Activated gamma-delta T cell (primary cell): ENCODE results near the gene IPO9.
"Not testable (repeated sequence)": the region's sequence is repeated elsewhere in the genome, so short reads cannot be mapped to it uniquely, and the experiment has no call there.

Experiments used
- DNase-seq: peaks from one replicate; lab custom pipeline; 2025; lab: John Stamatoyannopoulos, UW

The IPO9 gene

DNA sequence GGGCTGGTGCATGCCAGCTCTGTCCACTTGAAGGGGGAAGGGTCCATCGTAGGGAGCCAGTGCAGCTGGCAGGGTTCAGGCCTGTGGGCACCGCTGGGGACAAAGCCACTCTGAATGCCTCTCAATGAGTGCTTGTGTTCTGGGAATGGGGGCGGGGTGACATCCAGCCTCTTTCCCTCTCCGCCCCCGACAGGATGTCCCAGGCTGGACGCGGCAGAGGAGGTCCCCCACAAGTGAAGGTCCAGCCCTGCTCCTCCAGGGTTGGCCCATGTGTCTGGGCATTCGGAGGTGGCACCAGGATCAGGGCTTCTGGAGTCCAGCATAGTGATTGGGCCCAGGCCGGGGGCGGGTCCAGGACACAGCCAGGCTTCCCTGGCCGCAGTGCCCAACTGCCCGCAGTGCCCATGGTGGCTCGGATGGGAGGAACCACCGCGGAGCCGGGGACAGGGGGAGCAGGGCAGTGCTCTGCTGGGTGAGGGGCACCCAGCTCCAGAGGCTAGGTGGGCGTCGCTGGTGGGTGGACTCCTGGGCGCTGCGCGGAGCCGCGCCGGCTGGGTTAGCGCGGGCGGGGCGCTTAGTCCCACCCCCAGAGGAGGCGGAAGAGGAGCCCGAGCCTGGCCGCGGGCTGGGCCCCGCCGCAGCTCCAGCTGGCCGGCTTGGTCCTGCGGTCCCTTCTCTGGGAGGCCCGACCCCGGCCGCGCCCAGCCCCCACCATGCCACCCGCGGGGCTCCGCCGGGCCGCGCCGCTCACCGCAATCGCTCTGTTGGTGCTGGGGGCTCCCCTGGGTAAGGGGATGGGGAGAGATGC lies 59.5 kb downstream of the IPO9 start, which contains the start of gene SHISA4:
SHISA4 (plus strand) TSS at position 617 of the 808 bp plus-strand sequence; CDS start at position 714, 97 bp downstream.
- peak; percentile 15 for DNase-seq

DNA sequence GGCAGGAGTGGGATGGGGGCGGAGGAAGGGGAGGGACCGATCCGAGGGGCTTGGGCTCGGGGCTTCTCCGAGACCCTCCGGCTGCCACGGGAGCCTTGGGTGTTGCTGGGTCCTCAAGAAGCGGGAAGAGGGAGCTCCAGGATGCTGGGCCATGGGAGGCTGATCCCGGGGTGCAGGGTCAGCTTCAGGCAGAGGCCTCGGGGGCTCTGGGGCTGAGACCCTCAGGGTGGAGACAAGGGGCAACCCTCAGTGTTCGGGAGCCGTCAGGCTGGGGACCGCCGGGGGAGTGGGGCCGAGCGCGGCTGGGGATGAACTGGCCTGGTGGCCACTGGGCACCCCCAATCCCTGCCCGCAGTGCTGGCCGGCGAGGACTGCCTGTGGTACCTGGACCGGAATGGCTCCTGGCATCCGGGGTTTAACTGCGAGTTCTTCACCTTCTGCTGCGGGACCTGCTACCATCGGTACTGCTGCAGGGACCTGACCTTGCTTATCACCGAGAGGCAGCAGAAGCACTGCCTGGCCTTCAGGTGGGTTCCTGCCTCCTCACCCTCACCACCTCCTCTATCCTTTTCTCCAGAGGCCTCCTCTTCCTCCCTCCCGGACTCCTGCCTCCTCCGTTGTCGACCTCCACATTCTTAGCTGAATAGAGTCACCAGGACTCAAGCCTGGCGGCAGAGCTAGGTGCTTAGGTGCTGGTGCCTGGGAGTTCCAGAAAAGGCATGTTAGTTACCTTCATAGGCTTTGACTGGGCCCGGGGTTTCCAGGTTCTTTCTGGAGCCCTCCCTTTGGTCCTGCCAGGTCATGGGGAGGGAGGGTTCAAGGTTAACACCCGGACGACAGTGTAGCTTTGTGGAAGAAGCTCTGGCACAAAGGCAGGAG lies 60.4 kb downstream of the IPO9 start:
- DNase-seq, result no peak

DNA sequence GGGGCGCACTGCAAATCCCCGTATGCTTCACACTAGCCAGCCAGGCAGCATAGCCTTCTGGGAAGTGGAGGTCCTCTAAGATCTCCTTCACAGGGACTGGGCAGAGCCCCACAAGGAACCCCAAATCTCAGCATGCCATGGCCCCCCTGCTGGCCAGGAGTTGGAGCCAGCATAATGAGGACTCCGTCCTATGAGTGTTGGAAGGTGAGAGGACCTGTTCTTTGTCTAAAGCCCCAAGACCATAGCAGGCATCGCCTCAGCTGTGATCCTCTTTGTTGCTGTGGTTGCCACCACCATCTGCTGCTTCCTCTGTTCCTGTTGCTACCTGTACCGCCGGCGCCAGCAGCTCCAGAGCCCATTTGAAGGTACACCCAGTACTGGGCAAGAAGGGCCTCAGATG lies 61.3 kb downstream of the IPO9 start:
- no peak for DNase-seq

DNA sequence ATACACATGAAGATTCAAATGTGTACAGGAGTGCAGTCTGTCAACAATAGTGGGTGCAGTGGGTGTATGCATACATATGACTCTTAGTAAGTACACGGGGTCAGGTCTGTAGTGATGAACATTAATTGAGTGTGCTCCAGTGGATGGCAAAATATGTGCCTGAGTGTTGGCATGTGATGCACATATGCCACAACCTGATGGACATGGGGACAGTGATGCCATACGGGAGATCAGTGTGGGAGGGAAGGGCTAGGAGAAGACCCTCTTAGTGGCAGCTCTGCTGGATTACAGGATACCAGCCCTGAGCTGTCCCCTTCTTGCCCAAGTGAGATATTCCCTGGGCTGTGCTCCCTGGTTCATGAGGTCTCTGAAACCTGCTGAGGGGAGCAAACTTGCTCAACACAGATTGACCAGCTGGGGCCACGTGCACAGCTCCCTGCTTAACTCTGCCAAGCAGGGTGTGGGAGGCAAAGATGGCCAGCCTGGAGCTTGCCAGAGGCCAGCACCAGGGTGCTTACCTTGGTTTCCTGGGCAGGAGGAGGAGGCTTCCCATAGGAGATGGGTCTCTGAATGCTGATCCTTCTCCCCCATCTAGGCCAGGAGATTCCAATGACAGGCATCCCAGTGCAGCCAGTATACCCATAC lies 62.0 kb downstream of the IPO9 start:
- no peak for DNase-seq

DNA sequence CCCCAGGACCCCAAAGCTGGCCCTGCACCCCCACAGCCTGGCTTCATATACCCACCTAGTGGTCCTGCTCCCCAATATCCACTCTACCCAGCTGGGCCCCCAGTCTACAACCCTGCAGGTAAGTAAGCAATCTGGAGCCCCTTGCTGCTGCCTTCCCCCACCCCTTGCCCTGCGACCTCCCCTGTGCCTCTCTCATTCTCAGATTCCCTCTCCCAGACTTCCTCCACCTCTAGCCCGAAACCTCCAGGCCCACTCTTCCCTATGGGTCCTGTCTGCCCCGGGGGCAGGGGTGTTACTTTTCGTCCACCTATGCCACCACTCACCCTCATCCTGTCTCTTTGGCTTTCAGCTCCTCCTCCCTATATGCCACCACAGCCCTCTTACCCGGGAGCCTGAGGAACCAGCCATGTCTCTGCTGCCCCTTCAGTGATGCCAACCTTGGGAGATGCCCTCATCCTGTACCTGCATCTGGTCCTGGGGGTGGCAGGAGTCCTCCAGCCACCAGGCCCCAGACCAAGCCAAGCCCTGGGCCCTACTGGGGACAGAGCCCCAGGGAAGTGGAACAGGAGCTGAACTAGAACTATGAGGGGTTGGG lies 62.6 kb downstream of the IPO9 start:
- DNase-seq, result no peak

DNA sequence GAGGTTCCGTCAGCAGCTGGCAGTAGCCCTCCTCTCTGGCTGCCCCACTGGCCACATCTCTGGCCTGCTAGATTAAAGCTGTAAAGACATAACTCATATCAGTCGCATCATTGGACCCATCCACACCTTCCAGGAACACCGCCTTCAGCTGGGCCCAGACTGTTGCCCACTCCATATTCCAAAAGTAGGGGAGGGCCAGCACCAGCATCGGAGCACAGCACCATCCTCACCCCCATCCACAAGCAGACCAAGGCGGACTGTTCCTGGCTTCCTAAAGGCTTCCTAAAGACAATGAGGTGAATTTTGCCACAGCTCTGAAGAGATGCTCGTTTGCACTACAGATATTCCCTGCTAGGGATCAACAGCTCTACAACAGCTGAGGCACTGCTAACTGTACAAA lies 63.3 kb downstream of the IPO9 start:
- DNase-seq, result no peak

DNA sequence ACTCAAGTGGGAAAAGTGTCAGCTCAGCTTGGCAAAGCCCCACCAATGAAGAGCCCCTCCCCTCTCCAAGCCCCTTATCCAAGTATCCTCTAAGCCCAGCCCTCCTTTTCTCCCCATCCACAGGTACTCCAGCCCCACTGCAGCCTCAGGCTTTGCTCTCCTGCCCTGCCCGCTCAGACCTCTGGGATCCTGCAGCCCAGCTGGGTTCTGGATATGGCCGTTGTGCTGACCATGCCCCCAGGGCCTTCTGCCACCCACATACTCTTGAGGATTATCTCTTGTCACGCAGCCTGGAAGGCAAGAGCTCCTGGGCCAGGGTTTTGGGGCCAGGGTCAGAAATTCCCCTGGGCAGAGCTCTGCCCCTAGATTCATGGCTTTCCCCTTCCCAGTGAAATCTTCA lies 64.5 kb downstream of the IPO9 start:
- no peak for DNase-seq

DNA sequence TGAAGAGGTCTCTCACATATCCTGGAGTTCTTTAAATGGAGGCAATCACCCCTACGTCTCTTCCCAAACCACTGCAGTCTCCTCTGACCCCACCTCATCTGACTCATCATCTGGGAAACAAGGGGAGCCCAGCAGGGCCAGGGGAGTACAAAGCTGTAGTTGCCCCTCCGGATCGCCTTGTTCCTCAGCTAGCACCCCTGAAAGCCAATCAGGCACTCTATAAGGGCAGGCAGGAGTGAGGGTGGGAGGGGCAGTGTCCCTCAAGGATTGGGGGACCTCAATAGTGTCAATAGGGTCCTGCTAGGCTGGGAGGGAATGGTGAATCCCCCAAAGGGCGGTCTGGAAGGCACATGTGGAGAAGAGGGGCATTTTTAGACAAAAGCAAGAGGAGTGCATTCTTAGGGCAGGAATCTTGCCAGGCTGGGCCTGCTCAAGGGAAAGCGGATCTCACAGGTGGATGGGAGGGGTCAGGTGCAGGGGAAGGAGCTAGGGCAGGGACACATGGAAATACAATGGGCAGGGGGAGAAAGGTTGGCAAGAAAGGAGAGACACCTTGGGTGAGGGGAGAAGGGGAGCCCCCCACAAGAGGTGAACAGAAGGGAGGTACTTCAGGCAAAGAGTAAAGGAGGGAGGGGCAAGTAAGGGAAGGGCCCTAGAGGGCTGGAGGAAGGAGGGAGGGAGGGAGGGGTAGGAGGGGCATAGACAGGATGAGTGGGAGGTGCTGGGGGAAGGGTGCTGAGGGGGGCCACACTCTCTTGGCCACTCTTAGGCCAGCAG lies 65.6 kb downstream of the IPO9 start:
- no peak for DNase-seq

DNA sequence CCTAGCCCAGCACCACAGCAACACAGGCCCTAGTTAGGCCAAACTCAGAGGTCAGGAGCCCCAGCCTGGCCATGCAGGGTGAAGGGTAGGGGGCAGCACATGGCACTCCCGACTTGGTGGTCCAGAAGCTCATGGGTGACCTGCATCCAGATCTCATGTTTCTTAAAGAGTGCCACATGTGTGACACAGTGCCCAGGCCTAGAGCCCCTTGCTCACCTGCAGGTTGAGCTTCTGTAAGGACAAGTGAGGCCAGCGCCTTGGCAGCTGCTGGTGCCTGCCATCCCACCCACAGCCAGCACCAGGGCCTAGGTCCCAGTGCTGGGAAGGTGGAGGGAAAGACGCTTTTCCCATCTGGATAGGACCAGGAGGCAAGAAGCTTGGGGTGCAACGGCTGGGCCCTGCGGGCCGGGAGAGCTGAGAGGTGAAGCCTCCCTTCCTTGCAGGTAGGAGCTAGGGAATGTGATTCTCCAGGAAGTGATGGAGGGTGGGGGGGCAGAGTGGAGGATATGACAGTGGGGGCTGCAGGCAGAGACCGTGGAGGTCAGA lies 66.2 kb downstream of the IPO9 start:
- DNase-seq, result no peak

DNA sequence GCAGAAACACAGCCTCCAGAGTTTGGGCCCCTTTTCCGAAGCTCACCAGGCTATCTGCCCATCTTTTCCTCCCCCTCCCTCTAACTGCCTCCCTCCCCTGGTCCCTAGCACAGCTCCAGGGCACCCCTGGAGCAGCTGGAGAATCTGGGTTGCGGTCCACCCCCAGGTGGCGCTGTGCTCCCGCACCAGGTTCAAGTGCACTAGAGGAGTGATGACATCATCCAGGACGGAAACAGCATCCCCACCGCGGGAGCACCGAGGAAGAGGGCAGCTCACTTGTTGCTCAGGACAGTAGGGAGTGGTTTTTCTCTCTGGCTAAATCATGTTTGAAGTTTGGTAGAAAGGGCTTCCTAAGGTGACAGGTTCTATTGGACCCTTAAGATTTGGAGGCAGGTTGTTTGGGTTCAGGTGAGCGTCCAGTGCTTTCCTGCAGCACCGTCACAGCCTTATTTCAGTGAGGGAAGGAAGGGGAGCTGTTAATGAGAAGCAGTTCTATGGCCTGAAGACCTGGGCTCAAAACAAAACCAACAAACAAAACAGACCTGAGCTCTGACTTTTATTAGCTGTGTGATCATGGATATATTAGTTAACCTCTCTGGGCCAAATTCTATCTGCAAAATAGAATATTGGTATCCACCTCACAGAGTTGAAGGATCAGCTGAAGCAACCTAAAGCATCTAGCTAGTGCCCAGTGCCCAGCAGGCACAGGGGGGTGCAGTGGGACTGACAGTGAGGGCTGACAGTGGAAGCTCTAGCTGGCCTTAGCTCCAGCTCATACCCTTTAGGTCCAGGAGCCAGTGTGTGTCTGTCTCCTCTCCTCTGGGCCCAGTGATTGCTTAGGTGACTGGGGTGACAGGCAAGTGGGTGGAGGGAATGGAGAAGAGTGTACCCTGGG lies 67.2 kb downstream of the IPO9 start:
- peak; percentile 45 for DNase-seq

DNA sequence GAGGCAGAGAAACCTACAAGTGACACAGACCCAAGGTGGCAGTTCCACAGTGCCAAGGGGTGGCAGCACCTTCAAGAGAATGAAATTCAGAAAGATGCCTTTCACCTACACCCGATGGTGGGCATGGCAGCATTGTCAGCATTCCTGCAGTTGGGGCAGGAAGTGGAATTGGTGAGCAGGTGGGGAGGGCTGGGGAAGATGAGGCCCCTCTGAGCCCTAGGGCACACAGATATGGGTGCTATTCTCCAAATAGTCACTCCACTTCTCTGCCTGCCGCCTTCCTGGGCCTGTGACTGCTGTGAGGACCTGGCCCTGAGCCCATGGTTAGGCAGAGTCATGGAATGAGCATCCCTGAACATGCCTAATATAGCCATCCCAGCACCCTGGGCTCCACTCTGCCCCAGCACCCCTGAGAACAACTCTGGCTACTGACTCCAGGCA lies 68.0 kb downstream of the IPO9 start:
- DNase-seq, result no peak

DNA sequence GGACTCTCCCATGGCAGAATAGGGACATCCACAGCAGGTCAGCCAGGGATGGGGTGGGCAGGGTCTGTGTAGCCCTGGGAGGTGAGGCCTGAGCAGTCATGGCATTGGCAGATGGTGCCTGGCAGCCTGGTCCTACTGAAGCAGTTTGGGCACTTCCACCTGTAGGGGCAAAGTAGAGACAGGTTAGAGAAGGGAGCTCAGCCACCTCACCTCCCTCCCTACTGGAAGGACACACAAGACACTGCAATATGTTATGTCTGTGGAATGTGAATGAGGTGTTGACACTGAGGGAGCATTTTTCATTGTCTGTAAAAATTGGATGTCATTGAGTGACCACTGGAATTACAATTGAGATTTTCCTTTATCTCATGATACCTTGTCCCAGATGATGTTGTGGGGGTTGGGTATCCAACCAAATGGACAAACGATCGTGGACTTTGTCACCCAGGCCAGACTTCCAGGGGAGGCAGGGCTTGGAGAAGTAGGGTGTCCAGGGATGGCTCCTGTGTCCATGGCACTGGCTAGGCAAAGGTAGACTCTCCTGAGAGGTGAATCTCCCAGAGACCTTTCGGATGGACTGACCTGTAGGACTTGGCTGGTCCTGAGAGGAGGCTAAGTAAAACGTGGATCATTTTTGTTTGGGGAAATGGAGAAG lies 69.4 kb downstream of the IPO9 start:
- no peak for DNase-seq

DNA sequence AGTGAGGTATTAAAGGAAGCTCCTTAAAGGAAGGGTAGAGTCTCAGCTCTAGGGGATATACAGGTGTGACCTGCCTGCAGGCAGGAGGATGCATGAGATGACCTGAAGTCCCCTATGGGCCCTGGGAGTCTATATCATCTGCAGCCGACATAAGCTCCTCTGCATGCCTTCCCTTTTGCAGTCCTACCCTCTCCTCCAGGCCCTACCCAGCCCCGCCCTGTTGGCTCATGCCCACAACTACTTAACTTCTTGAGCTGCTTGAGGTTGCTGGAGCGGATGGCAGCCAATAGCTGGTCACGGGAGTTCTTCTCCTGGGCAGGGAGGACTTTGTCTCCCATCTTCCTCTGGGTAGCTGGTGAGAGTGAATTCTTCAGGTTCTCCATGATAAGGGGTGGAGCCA lies 70.0 kb downstream of the IPO9 start:
- no peak for DNase-seq

DNA sequence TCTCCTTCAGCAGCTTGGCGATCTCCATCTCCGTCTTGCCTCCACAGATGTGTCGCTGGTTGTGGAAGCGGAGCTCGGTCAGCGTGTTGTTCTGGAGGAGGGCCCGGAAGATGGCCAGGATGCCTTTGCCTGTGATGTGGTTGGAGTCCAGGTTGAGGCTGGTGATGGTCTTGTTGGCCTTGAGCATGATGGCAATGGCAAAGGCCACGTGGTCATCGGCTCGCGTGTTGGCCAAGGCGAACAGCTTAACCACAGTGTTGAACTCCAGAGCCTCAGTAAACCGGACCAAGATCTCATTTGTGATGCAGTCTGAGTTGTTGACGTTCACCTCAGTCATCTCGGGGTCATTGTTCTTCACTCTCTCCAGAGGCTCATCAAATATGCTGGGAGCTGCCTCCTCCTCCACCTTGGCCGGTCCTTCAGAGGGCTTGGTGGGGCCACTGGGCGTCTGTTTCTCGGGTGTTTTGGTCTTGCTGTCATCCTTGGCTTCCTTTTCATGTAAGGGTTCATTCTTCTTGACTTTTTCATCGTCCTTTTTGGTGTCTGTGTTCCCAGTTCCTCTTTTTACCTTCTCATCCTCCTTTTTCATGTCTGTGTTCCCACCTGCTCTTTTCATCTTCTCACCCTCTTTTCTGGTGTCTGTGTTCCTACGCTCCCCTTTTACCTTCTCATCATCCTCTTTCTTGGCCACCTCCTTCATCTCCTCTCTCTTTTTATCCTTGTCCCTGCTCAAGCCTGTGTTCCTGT lies 70.9 kb downstream of the IPO9 start:
- DNase-seq, result no peak

DNA sequence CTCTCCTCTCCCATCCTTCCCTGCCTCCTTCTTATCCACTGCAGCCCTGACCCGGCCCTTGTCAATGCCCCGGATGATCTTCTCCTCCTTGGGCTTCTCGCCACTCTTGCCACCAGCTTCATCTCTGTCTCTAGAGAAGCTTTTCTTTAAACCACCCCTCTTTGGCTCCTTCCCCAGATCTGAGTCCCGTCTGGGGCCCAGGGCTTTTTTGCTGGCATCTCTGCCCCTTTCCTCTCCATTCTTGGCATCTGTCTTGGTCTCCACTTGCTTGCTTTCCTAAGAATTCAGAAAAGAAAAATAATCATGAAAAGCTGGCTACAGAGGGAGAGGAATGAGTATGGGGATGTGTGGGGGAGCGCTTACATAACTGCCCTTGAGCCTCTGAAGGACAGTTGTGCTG lies 71.5 kb downstream of the IPO9 start:
- no peak for DNase-seq

DNA sequence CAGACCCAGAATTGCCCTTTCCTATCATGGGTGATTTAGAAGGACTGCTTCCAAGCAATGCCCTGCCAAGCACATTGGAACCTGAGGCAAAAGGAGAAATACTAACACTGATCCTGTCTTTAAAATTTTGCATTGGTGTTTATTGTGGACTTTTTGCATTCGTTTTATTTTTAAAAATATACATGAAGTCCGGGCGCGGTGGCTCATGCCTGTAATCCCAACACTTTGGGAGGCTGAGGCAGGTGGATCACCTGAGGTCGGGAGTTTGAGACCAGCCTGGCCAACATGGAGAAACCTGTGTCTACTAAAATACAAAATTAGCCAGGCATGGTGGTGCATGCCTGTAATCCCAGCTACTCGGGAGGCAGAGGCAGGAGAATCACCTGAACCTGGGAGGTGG lies 72.1 kb downstream of the IPO9 start:
- not testable (repeated sequence) for DNase-seq

DNA sequence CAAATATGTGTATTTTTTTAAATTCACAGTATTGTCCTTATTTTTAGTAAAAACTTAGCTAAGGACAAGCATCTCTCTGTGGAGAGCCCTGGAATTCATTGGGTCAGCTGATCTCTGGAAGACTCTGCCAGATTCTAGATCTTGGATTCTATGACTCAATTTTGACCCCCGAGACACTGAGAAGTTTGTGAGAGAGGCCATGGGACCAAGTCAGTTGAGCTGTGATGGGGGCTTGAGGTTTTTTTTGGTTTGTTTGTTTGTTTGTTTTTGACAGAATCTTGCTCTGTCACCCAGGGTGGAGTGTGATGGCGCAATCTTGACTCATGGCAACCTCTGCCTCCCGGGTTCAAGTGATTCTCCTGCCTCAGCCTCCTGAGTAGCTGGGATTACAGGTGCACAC lies 73.2 kb downstream of the IPO9 start:
- no peak for DNase-seq

DNA sequence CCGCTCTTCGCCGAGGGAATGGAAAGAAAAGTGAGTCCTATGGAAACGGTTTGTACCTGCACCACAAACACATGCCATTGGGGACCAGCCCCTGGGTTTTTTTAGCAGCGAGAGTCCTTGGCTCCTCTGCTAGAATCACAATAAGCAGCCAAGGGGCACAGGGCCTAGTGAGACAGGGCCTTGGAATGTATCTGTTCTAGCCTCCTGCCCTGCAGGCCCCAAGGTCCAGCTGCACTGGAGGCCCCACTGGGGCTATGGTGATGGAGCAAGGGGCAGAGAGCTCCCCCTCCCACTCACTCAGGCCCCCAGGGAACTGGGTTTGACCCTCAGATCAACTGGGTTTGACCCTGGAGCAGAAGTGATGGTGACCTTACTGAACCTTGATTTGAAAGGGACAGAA lies 74.2 kb downstream of the IPO9 start:
- DNase-seq, result no peak

DNA sequence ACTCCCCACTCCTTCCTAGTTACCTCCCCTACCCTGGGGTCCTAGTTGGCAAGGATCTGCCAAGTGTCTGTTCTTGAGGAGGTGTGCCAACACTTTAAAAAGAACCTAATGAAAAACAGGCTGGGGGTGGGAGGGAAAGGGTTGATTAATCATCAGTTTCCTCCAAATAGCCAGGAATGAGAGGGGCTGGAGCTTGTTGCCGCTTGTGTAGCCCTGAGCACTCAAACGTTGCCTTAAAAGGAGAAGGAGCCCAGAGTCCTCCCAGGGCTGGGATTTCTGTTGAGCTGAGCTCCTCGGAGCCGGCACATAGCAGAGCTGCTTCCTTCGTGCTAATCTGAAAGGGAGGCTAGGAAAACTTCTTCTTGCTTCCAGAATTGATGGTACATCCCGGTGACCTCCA lies 75.6 kb downstream of the IPO9 start:
- no peak for DNase-seq
